Body of pancreas (tissue), 4 donors: ENCODE data around the gene PCSK6.

Experiments
- CTCF ChIP-seq, 7 experiments: fragments of 450-650 bp in 4 of 7; fragments of 200-600 bp in 3 of 7; sonication (generic) in 3 of 7; IDR thresholded peaks; one replicate each; pipeline ENCODE4 v1.5.1; 2016 to 2019; ENCODE audit warnings: antibody characterized with exemption in 7 of 7
- POLR2A ChIP-seq, 3 donors: fragments of 450-650 bp; IDR thresholded peaks; one replicate each; pipeline ENCODE4 v1.6.1; 2016; ENCODE audit warnings: antibody characterized with exemption in 3 of 3, mild to moderate bottlenecking in 2 of 3

DNA sequence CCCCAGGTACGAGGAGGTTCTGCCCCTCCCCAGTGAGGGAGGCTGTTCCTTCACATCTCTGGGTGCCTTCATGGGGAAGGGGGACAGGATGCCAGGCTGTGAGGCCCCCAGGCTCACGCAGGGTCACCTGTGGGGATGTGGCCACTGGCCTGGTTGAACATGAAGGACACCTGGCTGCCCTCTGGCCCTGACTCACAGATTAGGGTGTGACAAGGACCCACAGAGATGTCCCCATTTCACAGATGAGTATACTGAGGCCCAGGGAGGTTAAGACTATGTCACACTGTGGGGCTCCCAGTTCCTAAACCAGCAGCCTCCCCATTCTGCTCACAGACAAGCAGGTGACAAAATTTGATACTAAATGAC, 42.4 kb downstream of the PCSK6 start:
- TF ChIP-seq POLR2A (IDR thresholded peaks at IDR 0.05) (no peak), CTCF (IDR thresholded peaks at IDR 0.05) (no peak)
